HG03565 (cell line): ENCODE measurements around the gene CASZ1.

Experiments used
- ATAC-seq: cut with Tn5 transposase; IDR thresholded peaks from one replicate; pipeline ENCODE4 v1.9.1; 2021; ENCODE audit warnings: mild to moderate bottlenecking, moderate library complexity; ENCODE audit not compliant: unreplicated experiment

Gene CASZ1

DNA sequence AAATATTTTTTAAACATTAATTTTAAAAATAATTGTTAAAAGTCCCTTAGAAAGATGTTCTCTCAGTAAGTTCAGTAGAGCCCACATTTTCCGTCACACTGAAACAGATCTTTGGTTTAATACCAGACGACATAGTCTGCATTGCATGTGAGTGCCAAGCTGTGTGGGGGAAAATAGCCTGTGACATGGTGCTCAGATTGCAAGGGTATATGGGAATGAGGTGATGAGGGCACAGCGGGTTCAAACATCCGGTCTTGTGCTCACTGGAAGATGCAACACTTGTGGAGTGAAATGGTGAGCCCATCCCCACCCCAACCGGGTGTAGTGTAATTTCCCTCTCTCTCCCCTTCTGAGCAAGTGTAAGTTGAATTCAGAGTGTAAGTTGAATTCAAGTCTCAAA, 207.4 kb downstream of the CASZ1 start:
- ATAC-seq, result no peak

- ATAC-seq, result no peak
Measured at GRCh38 chr1:10588640-10589039, 207.8 kb downstream of the CASZ1 start.
